AML-193 (cell line): ENCODE results near the gene SOCS3.
"Not testable (repeated sequence)": the region's sequence is repeated elsewhere in the genome, so short reads cannot be mapped to it uniquely, and the experiment has no call there.

ENCODE experiments used
- DNase-seq, 2 experiments: peaks; one replicate each; lab custom pipeline; 2025; lab: John Stamatoyannopoulos, UW

Gene SOCS3

GRCh38 chr17:78349891-78350642 is 9.8 kb downstream of the SOCS3 start:
- DNase-seq, result peak in 1 of 2 experiments; percentile 6

- DNase-seq, result no peak
Observed at GRCh38 chr17:78348055-78348770, 11.7 kb downstream of the SOCS3 start.

GRCh38 chr17:78347453-78347852 is 12.4 kb downstream of the SOCS3 start:
- no peak for DNase-seq

DNA sequence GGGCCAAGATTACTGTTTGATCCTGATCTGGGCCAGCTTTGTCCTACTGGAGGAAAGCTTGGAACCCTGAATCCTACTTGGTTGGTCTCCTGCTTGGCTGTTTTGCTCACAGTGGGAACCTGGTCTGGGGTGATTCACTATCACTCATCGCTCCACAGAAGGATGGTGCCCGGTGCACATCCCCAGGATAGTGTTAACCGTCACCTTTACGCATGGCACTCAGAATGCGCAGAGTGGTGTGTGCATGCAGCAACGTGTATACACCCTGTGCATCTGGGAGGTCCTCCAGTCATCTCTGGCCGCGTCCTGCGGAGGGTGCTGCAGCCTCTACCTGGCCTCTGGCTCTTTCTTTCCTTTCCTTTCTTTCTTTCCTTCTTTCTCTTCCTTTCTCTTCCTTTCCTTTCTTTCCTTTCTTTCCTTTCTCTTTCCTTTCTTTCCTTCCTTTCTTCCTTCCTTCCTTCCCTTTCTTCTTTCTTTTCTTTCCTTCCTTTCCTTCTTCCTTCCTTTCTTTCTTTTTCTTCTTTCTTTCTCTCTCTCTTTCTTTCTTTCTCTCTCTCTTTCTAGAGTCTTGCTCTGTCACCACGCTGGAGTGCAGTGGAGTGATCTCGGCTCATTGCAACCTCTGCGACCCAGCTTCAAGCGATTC is 13.1 kb downstream of the SOCS3 start:
- no peak for DNase-seq

GRCh38 chr17:78345791-78346494 is 13.9 kb downstream of the SOCS3 start:
- no peak for DNase-seq

- DNase-seq, result no peak
Observed at GRCh38 chr17:78345172-78345571, 14.7 kb downstream of the SOCS3 start.

GRCh38 chr17:78344666-78345065 is 15.2 kb downstream of the SOCS3 start:
- no peak for DNase-seq

DNA sequence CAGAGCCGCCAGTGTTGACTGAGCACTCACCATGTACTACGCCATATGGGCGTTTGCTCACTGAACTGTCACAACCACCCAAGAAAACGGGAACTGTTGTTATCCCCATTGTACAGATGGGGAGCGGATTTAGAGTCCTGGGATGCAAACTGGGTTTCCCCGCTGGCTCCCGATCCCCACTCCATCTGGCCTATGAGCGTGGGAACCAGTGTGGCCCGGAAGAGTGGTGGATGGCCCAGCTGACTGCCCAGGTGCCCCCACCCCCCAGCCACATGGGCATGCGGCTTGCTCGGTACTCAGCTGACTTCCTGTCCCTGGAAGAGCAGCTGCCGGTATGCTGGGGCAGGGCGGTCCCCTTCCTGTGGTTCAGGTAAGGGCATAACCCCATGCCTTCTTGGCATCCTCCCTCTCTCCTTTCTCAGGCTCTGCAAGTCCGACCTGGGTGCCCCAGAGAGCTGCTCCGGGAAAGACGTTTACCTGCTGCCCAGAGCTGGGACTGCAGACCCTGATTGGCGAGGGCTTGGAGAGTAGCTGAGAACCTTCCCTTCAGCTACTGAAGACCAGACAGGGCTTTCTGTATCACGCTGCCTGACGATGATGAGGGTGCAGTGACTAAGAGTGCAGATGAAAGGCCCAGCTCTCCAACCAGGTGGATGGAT is 16.2 kb downstream of the SOCS3 start:
- DNase-seq, result no peak

- peak; percentile 23 to 33 for DNase-seq
Observed at GRCh38 chr17:78343187-78343542, 16.7 kb downstream of the SOCS3 start.

GRCh38 chr17:78342449-78343186 is 17.3 kb downstream of the SOCS3 start:
- peak in 1 of 2 experiments; percentile 23 for DNase-seq

DNA sequence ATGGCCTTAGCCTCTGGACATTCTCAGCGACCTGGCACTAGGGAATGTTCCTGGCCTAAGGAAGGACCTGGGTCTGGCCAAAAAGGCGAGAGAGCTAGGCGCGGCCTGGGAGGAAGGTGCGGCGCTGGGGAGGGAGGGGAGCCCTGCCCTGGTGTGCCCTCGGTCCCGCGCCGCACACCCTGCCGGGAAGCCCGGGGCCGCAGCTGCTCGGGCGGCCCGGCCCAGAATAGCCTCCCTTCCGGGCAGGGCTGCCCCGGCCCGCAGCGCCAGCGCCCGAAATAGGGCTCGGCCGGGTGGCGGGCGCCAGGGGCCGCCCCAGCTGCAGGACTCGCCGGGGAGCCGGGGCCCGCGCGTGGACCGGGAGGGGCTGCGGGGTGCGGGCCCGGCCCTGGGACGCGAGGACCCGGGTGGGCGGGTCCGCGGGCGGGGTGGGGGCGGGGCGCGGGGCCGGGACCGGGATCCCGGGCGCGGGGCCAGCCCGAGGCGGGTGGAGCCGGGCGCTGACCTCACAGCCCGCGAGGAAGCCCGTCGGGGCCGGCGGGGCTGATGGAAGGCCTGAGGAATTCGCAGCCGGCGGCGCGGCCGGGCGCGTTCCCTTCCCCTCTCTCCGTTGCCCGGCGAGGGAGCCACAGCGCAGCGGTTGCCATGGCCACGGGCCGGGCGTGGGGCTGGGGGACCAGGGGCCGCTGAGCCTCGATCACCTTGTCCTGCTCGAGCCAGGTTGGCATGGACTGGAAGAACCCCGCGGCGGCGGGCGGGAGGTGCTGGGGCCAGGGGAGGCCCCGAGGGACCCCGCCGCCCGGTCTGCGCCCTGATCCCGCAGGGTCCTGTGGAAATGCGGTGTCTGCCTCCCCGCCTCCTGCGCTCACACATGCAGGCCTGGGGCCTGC is 18.1 kb downstream of the SOCS3 start:
- no peak for DNase-seq

DNA sequence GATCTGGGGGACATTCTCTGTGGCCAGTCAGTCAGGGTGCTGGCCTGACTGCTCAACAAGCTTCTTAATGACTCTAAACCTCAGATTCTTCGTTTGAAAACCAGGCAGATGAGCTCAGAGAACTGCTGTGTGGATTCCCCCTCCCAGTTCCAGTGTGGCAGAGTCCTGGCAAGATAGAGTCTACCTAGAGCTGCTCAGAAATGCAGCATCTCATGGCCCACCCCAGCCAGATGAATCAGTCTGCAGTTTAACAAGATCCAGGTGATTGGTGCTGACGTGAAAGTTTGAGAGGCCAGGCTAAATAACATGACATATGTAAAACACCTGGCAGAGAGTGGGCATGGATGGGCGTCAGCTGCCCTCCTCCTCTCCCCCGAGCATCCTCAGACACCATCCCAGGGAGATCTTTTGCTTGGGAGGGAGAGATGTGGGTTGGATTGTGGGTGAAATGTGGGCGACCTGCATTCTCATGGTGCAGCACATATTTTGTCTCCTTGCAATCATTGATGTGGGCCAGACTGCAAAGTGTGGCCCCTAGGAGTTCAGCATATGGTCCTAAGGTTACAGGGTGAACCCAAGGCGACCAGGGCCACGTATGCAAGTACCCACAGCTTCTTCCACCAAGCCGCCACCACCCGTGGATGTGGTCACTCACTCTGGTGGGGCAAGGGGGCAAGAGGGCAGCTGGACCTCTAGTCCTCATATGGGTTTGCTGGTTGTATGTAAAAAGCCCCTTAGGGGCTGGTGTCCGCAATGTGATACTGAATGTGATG is 19.5 kb downstream of the SOCS3 start:
- no peak for DNase-seq

GRCh38 chr17:78338486-78339259 is 21.2 kb downstream of the SOCS3 start:
- DNase-seq, result no peak

DNA sequence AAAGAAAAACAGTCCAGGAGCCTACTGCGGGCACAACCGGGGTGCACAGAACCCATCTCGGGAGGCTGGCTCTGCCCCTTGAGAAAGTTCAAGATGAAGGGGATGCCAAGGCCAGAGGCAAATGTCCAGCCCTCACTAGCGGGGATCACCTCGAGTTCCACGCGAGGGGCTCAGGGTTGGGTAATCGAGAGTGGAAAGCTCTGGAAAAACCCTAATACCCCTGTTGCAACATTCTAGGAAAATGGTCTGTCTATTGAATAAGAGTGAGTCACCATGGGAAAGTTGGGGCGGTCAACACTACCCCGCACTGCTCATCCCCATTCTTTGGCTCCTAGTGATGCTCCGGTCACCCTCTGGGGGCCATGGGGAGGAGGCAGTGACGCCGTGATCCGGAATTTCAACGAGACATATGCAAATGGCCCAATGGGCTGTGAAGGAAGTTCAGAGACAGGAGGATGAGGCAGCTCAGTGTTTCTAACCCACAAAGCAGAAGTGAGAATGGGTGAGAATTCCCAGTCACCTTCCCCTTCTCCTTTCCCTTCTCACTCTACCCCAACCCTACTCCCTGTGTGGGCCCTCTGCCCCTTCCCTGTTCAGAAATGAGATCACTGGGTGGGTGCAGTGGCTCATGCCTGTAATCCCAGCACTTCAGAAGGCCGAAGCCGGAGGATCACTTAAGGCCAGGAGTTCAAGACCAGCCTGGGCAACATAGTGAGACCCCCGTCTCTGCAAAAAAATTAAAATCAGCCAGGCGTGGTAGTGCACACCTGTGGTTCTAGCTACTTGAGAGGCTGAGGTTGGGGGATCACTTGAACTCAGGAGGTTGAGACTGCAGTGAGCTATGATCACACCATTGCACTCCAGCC is 22.4 kb downstream of the SOCS3 start:
- DNase-seq, result peak in 1 of 2 experiments; percentile 7

DNA sequence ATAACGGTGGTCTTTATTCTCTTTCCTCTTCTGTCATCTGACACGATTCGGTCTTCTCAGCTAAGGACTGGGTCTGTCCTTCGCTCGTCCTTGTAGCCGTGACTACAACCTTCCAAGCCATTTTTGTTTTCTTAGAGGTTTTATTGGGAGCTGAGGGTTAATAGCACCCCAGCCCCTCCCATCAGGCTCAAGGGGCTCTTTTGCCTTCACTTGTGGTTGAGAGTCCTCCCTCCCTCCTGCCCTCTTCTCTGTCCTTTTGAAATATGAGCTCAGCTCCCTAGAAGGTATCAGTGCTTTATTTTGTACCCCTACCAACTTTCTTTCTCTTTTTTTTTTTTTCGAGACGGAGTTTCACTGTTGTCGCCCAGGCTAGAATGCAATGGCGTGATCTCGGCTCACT is 24.7 kb downstream of the SOCS3 start:
- no peak for DNase-seq

DNA sequence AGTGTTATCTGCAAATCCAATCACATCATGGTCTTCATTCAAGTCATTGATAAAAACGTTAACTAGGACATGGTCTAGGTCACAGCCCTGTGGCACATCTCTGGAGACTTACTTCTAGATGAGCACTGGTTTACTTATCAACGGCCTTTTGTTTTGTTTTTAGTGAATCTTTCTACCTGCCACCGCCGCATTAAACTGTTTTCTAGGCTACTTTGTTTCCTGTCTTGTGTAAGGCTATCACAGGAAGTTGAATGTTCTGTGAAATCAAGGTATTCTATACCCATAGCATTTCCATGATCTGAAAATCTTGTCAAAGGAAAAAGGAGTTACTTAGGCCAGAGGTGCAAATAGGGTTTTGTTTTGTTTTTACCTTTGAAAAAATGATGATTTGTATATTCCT is 26.9 kb downstream of the SOCS3 start:
- no peak for DNase-seq

DNA sequence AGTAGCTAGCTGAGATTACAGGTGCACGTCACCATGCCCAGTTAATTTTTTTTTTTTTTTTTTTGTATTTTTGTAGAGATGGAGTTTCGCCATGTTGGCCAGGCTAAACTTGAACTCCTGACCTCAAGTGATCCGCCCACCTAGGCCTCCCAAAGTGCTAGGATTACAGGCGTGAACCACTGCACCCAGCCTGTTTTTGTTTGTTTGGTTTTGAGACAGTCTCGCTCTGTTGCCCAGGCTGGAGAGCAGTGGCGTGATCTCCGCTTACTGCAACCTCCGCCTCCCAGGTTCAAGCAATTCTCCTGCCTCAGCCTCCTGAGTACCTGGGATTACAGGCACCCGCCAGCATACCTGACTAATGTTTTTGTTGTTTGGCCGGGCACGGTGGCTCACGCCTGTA is 28.5 kb downstream of the SOCS3 start:
- not testable (repeated sequence) for DNase-seq
